Fibroblast of peridontal ligament (primary cell): Measurements from ENCODE around the gene ANGPTL8.

Source experiments
- DNase-seq: peaks from one replicate; pipeline ENCODE4 v3.0.0-alpha.2; 2010; ENCODE audit errors: extremely low read depth

The ANGPTL8 gene

DNA sequence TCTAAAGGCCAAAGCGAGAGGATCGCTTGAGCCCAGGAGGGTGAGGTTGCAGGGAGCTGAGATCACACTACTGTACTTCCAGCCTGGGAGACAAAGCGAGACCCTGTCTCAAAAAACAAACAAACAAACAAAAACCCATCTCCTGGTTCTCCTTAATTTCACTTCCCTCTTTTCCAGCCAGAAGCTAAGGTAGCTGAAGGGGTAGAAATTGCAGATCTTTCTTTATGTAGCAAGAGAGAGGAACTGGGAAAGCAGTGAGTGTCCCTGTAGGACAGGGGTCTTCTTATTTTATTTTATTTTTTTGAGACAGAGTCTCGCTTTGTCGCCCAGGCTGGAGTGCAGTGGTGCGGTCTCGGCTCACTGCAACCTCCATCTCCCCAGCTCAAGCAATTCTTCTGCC is 52.0 kb downstream of the ANGPTL8 start:
- no peak for DNase-seq
